Gastrocnemius medialis (tissue), 4 donors: Measurements from ENCODE around the gene ZNF507.

Experiments used
- CTCF ChIP-seq, 5 experiments: fragments of 450-650 bp in 3 of 5; fragments of 200-600 bp in 2 of 5; sonication (generic) in 2 of 5; IDR thresholded peaks in 4 of 5; conservative IDR thresholded peaks in 1 of 5; 1 replicate in 4 of 5; 2 replicates in 1 of 5; pipeline ENCODE4 v1.5.1; 2016 to 2019; ENCODE audit warnings: antibody characterized with exemption in 5 of 5, mild to moderate bottlenecking in 3 of 5, moderate library complexity in 3 of 5
- POLR2A ChIP-seq, 2 donors: fragments of 450-650 bp; IDR thresholded peaks; one replicate each; pipeline ENCODE4 v1.6.1; 2017; ENCODE audit warnings: antibody characterized with exemption in 2 of 2, mild to moderate bottlenecking in 2 of 2, moderate library complexity in 2 of 2

- TF ChIP-seq CTCF (IDR thresholded peaks at IDR 0.05 in 4 of 5, conservative IDR thresholded peaks at IDR 0.05 in 1 of 5), result no peak
- no peak for TF ChIP-seq POLR2A (IDR thresholded peaks at IDR 0.05)
Measured at GRCh38 chr19:32322541-32322940, 22.9 kb upstream of the ZNF507 start.
